Panc1 (cell line): ENCODE data around the gene SYT2. TPM values are rescaled to one million over a fixed set of nuclear protein-coding genes. Genes with fewer than 3 reads are reported as not detected.
A peak's percentile ranks its signal among the peaks of the same experiment; 100 is the strongest.

Experiments used
- ATAC-seq: fragments of 200-7000 bp; cut with Tn5 transposase; 2 replicates; pipeline ENCODE4 v1.9.1; 2020; ENCODE audit warnings: mild to moderate bottlenecking, moderate library complexity
- BruUV-seq: library from RNA; stranded (reverse); fragments of 400-500 nt; replicated peaks from 2 replicates; lab custom pipeline; 2021; lab: Mats Ljungman, UMichigan
- CTCF ChIA-PET: fragments of 300-600 bp; sonication (Branson Sonifier 250); formaldehyde crosslinking; loops from one replicate; lab custom pipeline; 2022; ENCODE audit warnings: antibody characterized with exemption; lab: Charles Lee
- POLR2A ChIA-PET: fragments of 300-600 bp; sonication (Branson Sonifier 250); formaldehyde crosslinking; loops from one replicate; lab custom pipeline; 2022; ENCODE audit warnings: antibody characterized with exemption; lab: Charles Lee
- DNase-seq: peaks from one replicate; pipeline ENCODE4 v3.0.0-alpha.2; 2010; ENCODE audit warnings: low read depth, low spot score
- H3K27ac ChIP-seq: 2 replicates; pipeline ENCODE4 v1.5.1; 2011; ENCODE audit warnings: mild to moderate bottlenecking, low read length, inconsistent platforms
- H3K27me3 ChIP-seq: fragments of 200-500 bp; sonication (Bioruptor generic); 2 replicates; pipeline ENCODE4 v1.6.0; 2014; ENCODE audit warnings: low read length, inconsistent platforms; ENCODE audit not compliant: control insufficient read depth, insufficient read depth
- H3K36me3 ChIP-seq: fragments of 200-500 bp; sonication (Bioruptor generic); 2 replicates; pipeline ENCODE4 v1.5.1; 2014; ENCODE audit warnings: inconsistent platforms, mild to moderate bottlenecking, low read length, moderate library complexity; ENCODE audit not compliant: control insufficient read depth, insufficient read depth
- H3K4me1 ChIP-seq: 2 replicates; pipeline ENCODE4 v1.5.1; 2011; ENCODE audit warnings: inconsistent platforms, mild to moderate bottlenecking, low read length, moderate library complexity; ENCODE audit not compliant: control insufficient read depth, insufficient read depth
- H3K4me3 ChIP-seq, 2 experiments: 2 replicates each; pipeline ENCODE4 v1.5.1; 2011 to 2012; ENCODE audit warnings: low read depth in 2 of 2, low read length in 2 of 2, mild to moderate bottlenecking in 2 of 2, inconsistent platforms in 1 of 2, moderate library complexity in 1 of 2
- H3K9me3 ChIP-seq: fragments of 200-500 bp; sonication (Bioruptor generic); 2 replicates; pipeline ENCODE4 v1.5.1; 2014; ENCODE audit warnings: low read depth, mild to moderate bottlenecking, inconsistent platforms, low read length, moderate library complexity; ENCODE audit not compliant: control insufficient read depth, insufficient read depth
- POLR2AphosphoS5 ChIP-seq: IDR thresholded peaks from 2 replicates; pipeline ENCODE4 v1.6.1; 2012; ENCODE audit warnings: mild to moderate bottlenecking, low read depth, low read length, moderate library complexity
- SIN3A ChIP-seq: IDR thresholded peaks from 2 replicates; pipeline ENCODE4 v1.6.1; 2012; ENCODE audit warnings: low read depth, mild to moderate bottlenecking, low read length, moderate library complexity, borderline replicate concordance; ENCODE audit not compliant: insufficient read depth
- TCF7L2 ChIP-seq: IDR thresholded peaks from 2 replicates; pipeline ENCODE4 v1.6.1; 2011; ENCODE audit warnings: mild to moderate bottlenecking, low read depth, low read length, inconsistent platforms
- in situ Hi-C: cut with HindIII; loops from 2 replicates; pipeline ENCODE4 v1.10.0; 2016; ENCODE audit warnings: low sequenced_read_pairs, low pct_unique_long_range_greater_than_20kb
- intact Hi-C: fragments of 100-400 bp; cut with micrococcal nuclease; formaldehyde crosslinking; loops from one replicate; pipeline ENCODE4 v1.10.0; 2022; ENCODE audit not compliant: unreplicated experiment
- total RNA-seq: library from RNA; stranded (reverse); gene quantifications from one replicate; pipeline ENCODE4 v1.2.1, GENCODE V29; 2021; ENCODE audit not compliant: unreplicated experiment
- TF ChIP-seq, protein P1 (sequence below): fragments of 450-650 bp; IDR thresholded peaks from 2 replicates; pipeline ENCODE4 v1.5.1; 2017; ENCODE audit warnings: mild to moderate bottlenecking
- TF ChIP-seq, protein P2 (sequence below), 2 experiments: IDR thresholded peaks; 2 replicates each; pipeline ENCODE4 v1.6.1; 2011 to 2012; ENCODE audit warnings: low read depth in 2 of 2, control low read depth in 1 of 2, low read length in 1 of 2, mild to moderate bottlenecking in 1 of 2, moderate library complexity in 1 of 2; ENCODE audit not compliant: insufficient read depth in 1 of 2

The SYT2 gene
- total RNA-seq, 1 experiment from 2014 or later = 0.03 TPM

DNA sequence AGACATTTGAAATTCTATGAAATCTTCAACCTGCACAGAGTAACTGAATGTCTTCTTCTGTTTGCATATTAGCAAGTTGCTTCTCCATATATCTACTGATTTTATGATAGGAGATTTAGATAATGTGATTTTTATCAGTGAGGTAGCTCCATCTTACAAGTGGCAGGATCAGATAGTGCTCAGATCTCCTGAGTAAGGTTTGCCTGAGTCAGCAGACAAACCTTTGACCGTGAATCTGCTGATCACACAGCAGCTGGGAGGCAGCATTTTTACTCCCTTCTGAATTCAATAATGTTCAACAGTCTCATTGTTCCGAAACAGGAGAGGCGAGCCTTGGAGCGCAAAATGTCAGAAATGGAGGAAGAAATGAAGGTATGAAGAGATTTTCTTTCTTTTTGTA is 141.4 kb downstream of the SYT2 start:
- no peaks in the 10 kb centered on the region for H3K27me3 ChIP-seq
- H3K4me1 ChIP-seq = no peaks in the 10 kb centered on the region
- no peak for DNase-seq
- POLR2A ChIA-PET = no interaction called here
- intact Hi-C loops (no loop called here), in situ Hi-C loops (no loop called here)
- no TSS peak for BruUV-seq
- no peak for ATAC-seq
- no peak for TF ChIP-seq TCF7L2
- TF ChIP-seq POLR2AphosphoS5 = no peak
- TF ChIP-seq, protein P1, sequence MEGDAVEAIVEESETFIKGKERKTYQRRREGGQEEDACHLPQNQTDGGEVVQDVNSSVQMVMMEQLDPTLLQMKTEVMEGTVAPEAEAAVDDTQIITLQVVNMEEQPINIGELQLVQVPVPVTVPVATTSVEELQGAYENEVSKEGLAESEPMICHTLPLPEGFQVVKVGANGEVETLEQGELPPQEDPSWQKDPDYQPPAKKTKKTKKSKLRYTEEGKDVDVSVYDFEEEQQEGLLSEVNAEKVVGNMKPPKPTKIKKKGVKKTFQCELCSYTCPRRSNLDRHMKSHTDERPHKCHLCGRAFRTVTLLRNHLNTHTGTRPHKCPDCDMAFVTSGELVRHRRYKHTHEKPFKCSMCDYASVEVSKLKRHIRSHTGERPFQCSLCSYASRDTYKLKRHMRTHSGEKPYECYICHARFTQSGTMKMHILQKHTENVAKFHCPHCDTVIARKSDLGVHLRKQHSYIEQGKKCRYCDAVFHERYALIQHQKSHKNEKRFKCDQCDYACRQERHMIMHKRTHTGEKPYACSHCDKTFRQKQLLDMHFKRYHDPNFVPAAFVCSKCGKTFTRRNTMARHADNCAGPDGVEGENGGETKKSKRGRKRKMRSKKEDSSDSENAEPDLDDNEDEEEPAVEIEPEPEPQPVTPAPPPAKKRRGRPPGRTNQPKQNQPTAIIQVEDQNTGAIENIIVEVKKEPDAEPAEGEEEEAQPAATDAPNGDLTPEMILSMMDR = 0 out of 2 replicates have a peak, but pooled peaks have one; percentile 7
- no peaks in the 10 kb centered on the region for H3K9me3 ChIP-seq
- CTCF ChIA-PET = no interaction called here
- no peak overlapping the region for H3K27ac ChIP-seq
- H3K4me3 ChIP-seq = no peak overlapping the region
- no peaks in the 10 kb centered on the region for H3K36me3 ChIP-seq

DNA sequence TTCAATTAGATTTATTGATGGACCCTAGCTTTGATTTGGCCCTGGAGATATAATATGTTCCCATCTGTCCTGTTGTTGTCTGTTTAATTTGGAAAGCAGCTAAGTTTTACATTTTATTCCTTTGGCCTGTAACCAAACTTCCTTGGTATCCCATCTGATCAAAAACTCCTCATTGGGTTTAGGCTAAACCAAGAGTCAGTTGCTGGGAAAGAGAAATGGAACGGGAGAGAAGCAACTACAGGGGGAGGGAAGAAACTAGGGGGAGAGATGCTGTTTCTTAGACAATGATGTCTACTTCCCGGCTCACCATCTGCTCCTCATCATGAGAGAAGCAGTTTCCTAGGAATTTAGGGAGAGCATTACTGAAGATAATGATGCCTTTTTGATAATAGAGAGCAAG is 141.8 kb downstream of the SYT2 start:
- CTCF ChIA-PET = no interaction called here
- H3K9me3 ChIP-seq = no peaks in the 10 kb centered on the region
- no peak for TF ChIP-seq POLR2AphosphoS5
- TF ChIP-seq, protein P1 = no peak
- no peak for TF ChIP-seq SIN3A
- TF ChIP-seq, protein P2, sequence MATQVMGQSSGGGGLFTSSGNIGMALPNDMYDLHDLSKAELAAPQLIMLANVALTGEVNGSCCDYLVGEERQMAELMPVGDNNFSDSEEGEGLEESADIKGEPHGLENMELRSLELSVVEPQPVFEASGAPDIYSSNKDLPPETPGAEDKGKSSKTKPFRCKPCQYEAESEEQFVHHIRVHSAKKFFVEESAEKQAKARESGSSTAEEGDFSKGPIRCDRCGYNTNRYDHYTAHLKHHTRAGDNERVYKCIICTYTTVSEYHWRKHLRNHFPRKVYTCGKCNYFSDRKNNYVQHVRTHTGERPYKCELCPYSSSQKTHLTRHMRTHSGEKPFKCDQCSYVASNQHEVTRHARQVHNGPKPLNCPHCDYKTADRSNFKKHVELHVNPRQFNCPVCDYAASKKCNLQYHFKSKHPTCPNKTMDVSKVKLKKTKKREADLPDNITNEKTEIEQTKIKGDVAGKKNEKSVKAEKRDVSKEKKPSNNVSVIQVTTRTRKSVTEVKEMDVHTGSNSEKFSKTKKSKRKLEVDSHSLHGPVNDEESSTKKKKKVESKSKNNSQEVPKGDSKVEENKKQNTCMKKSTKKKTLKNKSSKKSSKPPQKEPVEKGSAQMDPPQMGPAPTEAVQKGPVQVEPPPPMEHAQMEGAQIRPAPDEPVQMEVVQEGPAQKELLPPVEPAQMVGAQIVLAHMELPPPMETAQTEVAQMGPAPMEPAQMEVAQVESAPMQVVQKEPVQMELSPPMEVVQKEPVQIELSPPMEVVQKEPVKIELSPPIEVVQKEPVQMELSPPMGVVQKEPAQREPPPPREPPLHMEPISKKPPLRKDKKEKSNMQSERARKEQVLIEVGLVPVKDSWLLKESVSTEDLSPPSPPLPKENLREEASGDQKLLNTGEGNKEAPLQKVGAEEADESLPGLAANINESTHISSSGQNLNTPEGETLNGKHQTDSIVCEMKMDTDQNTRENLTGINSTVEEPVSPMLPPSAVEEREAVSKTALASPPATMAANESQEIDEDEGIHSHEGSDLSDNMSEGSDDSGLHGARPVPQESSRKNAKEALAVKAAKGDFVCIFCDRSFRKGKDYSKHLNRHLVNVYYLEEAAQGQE (IDR thresholded peaks at IDR 0.05; ENCODE audit: insufficient read depth in 1 of 2, low read depth in 2 of 2, low read length in 1 of 2) = no peak
- POLR2A ChIA-PET = no interaction called here
- ATAC-seq = no peak
- no peak for DNase-seq
- H3K4me1 ChIP-seq = no peaks in the 10 kb centered on the region
- H3K4me3 ChIP-seq = no peak overlapping the region
- no peaks in the 10 kb centered on the region for H3K36me3 ChIP-seq
- no peaks in the 10 kb centered on the region for H3K27me3 ChIP-seq
- no TSS peak for BruUV-seq
- in situ Hi-C loops (no loop called here), intact Hi-C loops (no loop called here)
- H3K27ac ChIP-seq = no peak overlapping the region

DNA sequence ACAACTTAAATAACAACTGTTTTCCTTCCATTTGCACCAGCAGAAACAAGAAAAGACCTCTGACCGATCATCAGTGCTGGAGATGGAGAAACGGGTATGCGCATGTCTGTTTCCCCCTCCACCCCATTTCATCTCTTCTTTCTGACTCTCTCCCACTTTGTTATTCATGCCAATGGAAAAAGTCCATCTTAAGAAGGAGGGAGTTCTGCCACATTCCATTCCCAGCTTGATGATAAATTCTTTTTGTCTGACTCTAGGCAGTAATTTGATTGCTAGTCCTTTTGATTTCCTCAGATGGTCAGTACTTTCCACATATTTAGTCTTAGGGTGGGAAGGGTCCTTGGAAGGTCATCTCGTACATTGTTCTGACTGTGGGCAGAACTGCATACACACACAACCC is 142.5 kb downstream of the SYT2 start:
- CTCF ChIA-PET = no interaction called here
- no peak overlapping the region for H3K4me3 ChIP-seq

More for the DNA sequence above, 142.5 kb downstream of the SYT2 start:
- Histone ChIP-seq H3K4me1 (no peaks in the 10 kb centered on the region), H3K36me3 (no peaks in the 10 kb centered on the region), H3K27me3 (no peaks in the 10 kb centered on the region), H3K9me3 (no peaks in the 10 kb centered on the region), H3K27ac (no peak overlapping the region)
- no peak for ATAC-seq
- in situ Hi-C loops (no loop called here), intact Hi-C loops (no loop called here)
- POLR2A ChIA-PET = no interaction called here
- TF ChIP-seq TCF7L2 = no peak
- no peak for TF ChIP-seq POLR2AphosphoS5
- TF ChIP-seq, protein P1 = no peak
- TF ChIP-seq, protein P2 (IDR thresholded peaks at IDR 0.05; ENCODE audit: insufficient read depth in 1 of 2, low read depth in 2 of 2, low read length in 1 of 2) = no peak
- no peak for DNase-seq
- BruUV-seq = no TSS peak
